ENCODE data around the gene RFX4. TPM values are rescaled to one million over a fixed set of nuclear protein-coding genes. Genes with fewer than 3 reads are reported as not detected.

Gene RFX4
- polyA plus RNA-seq, 1 donor (not counting 4 experiments of a cell fraction or from before 2014, with no cell fraction given), result not detected

DNA sequence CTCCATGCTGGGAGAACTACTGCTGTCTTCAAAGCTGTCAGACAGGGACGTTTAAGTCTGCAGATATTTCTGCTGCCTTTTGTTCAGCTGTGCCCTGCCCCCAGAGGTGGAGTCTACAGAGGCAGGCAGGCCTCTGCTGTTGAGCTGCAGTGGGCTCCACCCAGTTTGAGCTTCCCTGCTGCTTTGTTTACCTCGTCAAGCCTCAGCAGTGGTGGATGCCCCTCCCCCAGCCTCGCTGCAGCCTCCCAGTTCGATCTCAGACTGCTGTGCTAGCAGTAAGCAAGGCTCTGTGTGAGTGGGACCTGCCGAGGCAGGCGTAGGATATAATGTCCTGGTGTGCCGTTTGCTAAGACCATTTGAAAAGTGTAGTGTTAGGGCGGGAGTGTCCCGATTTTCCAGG is 31.4 kb upstream of the RFX4 start:
- no peaks in the 10 kb centered on the region for H3K27me3 ChIP-seq (ENCODE audit: control insufficient read depth, extremely low read depth, insufficient read depth, low read length)

DNA sequence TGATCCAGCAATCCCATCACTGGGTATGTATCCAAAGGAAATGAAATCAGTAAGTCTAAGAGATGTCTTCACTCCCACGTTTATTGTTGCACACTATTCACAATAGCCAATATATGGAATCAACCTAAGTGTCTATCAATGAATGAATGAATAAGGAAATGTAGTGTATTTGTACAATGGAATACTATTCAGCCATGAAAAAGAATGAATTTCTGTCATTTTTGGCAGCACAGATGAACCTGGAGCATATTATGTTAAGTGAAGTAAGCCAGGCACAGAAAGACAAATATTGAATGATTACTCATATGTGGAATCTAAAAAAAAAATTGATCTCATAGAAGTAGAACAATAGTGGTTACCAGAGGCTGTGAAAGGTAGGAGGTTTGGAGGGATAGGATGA is 30.6 kb upstream of the RFX4 start:
- DNase-seq (ENCODE audit: low read depth, low spot score) (no peak), FAIRE-seq (no peak)
- no peaks in the 10 kb centered on the region for H4K20me1 ChIP-seq (ENCODE audit: control insufficient read depth, extremely low read depth, insufficient read depth, low read length)
- H3K9me3 ChIP-seq (ENCODE audit: control insufficient read depth, low read depth, low read length), result no peaks in the 10 kb centered on the region
- H3K4me1 ChIP-seq (ENCODE audit: control insufficient read depth, extremely low read depth, insufficient read depth, low read length), result no peaks in the 10 kb centered on the region
- H3K4me3 ChIP-seq (ENCODE audit: control insufficient read depth in 2 of 3, extremely low read depth in 1 of 3, insufficient read depth in 2 of 3, low read depth in 1 of 3, low read length in 3 of 3), result no peak overlapping the region
- TF ChIP-seq EZH2 (IDR thresholded peaks at IDR 0.05; ENCODE audit: low read length), result no peak
- no peak overlapping the region for H3K9ac ChIP-seq (ENCODE audit: control insufficient read depth, extremely low read depth, insufficient read depth, low read length)
- no peak overlapping the region for H3K27ac ChIP-seq (ENCODE audit: control insufficient read depth, insufficient read depth, low read length)
- no peaks in the 10 kb centered on the region for H3K27me3 ChIP-seq (ENCODE audit: control insufficient read depth, extremely low read depth, insufficient read depth, low read length)
- dilution Hi-C loops (cut with MboI; ENCODE audit: extremely low pct_ligation_motif_present, low sequenced_read_pairs), result no loop called here
- no peak overlapping the region for H2AFZ ChIP-seq (ENCODE audit: control insufficient read depth, low read length)
- no peak overlapping the region for H3K4me2 ChIP-seq (ENCODE audit: control insufficient read depth, extremely low read depth, insufficient read depth, low read depth, low read length)
- no peaks in the 10 kb centered on the region for H3K9me1 ChIP-seq (ENCODE audit: control insufficient read depth, extremely low read depth, insufficient read depth, low read length)
- H3K79me2 ChIP-seq (ENCODE audit: control insufficient read depth, insufficient read depth, low read length), result no peaks in the 10 kb centered on the region
- H3K36me3 ChIP-seq (ENCODE audit: control insufficient read depth in 2 of 2, extremely low read depth in 1 of 2, insufficient read depth in 2 of 2, low read length in 2 of 2), result no peaks in the 10 kb centered on the region

More for the DNA sequence above, 31.4 kb upstream of the RFX4 start:
- Histone ChIP-seq H2AFZ (ENCODE audit: control insufficient read depth, low read length) (no peak overlapping the region), H3K4me2 (ENCODE audit: control insufficient read depth, extremely low read depth, insufficient read depth, low read depth, low read length) (no peak overlapping the region), H3K36me3 (ENCODE audit: control insufficient read depth in 2 of 2, extremely low read depth in 1 of 2, insufficient read depth in 2 of 2, low read length in 2 of 2) (no peaks in the 10 kb centered on the region), H3K79me2 (ENCODE audit: control insufficient read depth, insufficient read depth, low read length) (no peaks in the 10 kb centered on the region), H3K9ac (ENCODE audit: control insufficient read depth, extremely low read depth, insufficient read depth, low read length) (no peak overlapping the region), H3K9me3 (ENCODE audit: control insufficient read depth, low read depth, low read length) (no peaks in the 10 kb centered on the region), H3K4me1 (ENCODE audit: control insufficient read depth, extremely low read depth, insufficient read depth, low read length) (no peaks in the 10 kb centered on the region), H3K9me1 (ENCODE audit: control insufficient read depth, extremely low read depth, insufficient read depth, low read length) (no peaks in the 10 kb centered on the region), H3K4me3 (ENCODE audit: control insufficient read depth in 2 of 3, extremely low read depth in 1 of 3, insufficient read depth in 2 of 3, low read depth in 1 of 3, low read length in 3 of 3) (no peak overlapping the region), H4K20me1 (ENCODE audit: control insufficient read depth, extremely low read depth, insufficient read depth, low read length) (no peaks in the 10 kb centered on the region), H3K27ac (ENCODE audit: control insufficient read depth, insufficient read depth, low read length) (no peak overlapping the region)
- dilution Hi-C loops (cut with MboI; ENCODE audit: extremely low pct_ligation_motif_present, low sequenced_read_pairs), result no loop called here
- FAIRE-seq, result no peak
- TF ChIP-seq CTCF (optimal IDR thresholded peaks at IDR 0.05 in 1 of 3, IDR thresholded peaks at IDR 0.05 in 1 of 3, conservative IDR thresholded peaks at IDR 0.05 in 1 of 3; ENCODE audit: extremely low read depth in 1 of 3, insufficient read depth in 2 of 3, low read length in 3 of 3) (no peak), EZH2 (IDR thresholded peaks at IDR 0.05; ENCODE audit: low read length) (no peak)
- no peak for DNase-seq (ENCODE audit: low read depth, low spot score)

DNA sequence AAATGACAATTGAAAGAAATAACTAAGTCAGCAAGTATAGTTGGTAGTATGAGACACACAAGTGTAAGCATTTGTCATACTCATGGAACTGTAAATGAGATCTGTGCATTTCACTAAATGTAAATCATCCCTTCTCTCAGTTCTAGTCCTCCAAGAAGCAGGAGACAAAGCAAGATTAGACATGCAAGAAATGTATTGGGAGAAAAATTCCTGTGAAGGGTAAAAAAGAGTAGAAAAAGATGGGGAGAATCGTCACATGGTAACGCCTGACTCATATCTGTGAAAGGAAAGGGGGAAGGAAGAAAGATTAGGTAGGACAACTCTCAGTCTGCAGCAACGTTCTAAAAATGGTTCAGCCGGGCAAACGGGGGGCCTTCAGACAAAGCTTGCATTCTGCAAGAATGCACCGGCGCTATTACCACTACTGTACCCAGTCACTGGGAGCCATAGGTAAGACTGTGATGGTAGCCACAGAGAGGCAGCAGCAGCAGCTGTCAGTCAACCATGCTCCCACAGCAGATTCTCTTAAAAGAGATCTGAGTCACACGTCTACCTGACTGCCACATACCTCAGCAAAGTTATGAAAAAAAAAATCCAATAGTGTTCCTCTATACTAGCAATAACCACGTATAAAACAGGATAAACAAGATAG is 18.0 kb upstream of the RFX4 start:
- dilution Hi-C loops (cut with MboI; ENCODE audit: extremely low pct_ligation_motif_present, low sequenced_read_pairs), result no loop called here
- H3K27me3 ChIP-seq (ENCODE audit: control insufficient read depth, extremely low read depth, insufficient read depth, low read length), result peaks cover 4% of the 10 kb centered on the region

More for the DNA sequence above, 18.0 kb upstream of the RFX4 start:
- H3K9me3 ChIP-seq (ENCODE audit: control insufficient read depth, low read depth, low read length), result no peaks in the 10 kb centered on the region
- H3K27ac ChIP-seq (ENCODE audit: control insufficient read depth, insufficient read depth, low read length), result no peak overlapping the region
- H2AFZ ChIP-seq (ENCODE audit: control insufficient read depth, low read length), result no peak overlapping the region
- H3K9me1 ChIP-seq (ENCODE audit: control insufficient read depth, extremely low read depth, insufficient read depth, low read length), result no peaks in the 10 kb centered on the region
- no peaks in the 10 kb centered on the region for H3K36me3 ChIP-seq (ENCODE audit: control insufficient read depth in 2 of 2, extremely low read depth in 1 of 2, insufficient read depth in 2 of 2, low read length in 2 of 2)
- peak overlapping the region; percentile 12 for H3K4me2 ChIP-seq (ENCODE audit: control insufficient read depth, extremely low read depth, insufficient read depth, low read depth, low read length)
- H3K4me1 ChIP-seq (ENCODE audit: control insufficient read depth, extremely low read depth, insufficient read depth, low read length), result peaks cover 7% of the 10 kb centered on the region
- H4K20me1 ChIP-seq (ENCODE audit: control insufficient read depth, extremely low read depth, insufficient read depth, low read length), result no peaks in the 10 kb centered on the region
- no peaks in the 10 kb centered on the region for H3K79me2 ChIP-seq (ENCODE audit: control insufficient read depth, insufficient read depth, low read length)
- peak; percentile 39 for FAIRE-seq
- H3K9ac ChIP-seq (ENCODE audit: control insufficient read depth, extremely low read depth, insufficient read depth, low read length), result no peak overlapping the region
- no peak overlapping the region for H3K4me3 ChIP-seq (ENCODE audit: control insufficient read depth in 2 of 3, extremely low read depth in 1 of 3, insufficient read depth in 2 of 3, low read depth in 1 of 3, low read length in 3 of 3)
- no peak for DNase-seq (ENCODE audit: low read depth, low spot score)
- TF ChIP-seq CTCF (optimal IDR thresholded peaks at IDR 0.05 in 1 of 3, IDR thresholded peaks at IDR 0.05 in 1 of 3, conservative IDR thresholded peaks at IDR 0.05 in 1 of 3; ENCODE audit: extremely low read depth in 1 of 3, insufficient read depth in 2 of 3, low read length in 3 of 3) (no peak), EZH2 (IDR thresholded peaks at IDR 0.05; ENCODE audit: low read length) (no peak)

All from keratinocyte (primary cell).